Peyer's patch (tissue), 4 donors: ENCODE results near the gene KRT17.

ENCODE experiments used
- POLR2A ChIP-seq, 2 donors: fragments of 450-650 bp; IDR thresholded peaks; one replicate each; pipeline ENCODE4 v1.5.1; 2017; ENCODE audit warnings: antibody characterized with exemption in 2 of 2, mild to moderate bottlenecking in 2 of 2, moderate library complexity in 2 of 2
- TF ChIP-seq, protein P1 (sequence below), 6 experiments: fragments of 450-650 bp in 4 of 6; fragments of 200-600 bp in 2 of 6; sonication (generic) in 1 of 6; IDR thresholded peaks; one replicate each; pipeline ENCODE4 v1.5.1; 2017 to 2019; ENCODE audit warnings: antibody characterized with exemption in 6 of 6, mild to moderate bottlenecking in 3 of 6, moderate library complexity in 1 of 6

GRCh38 chr17:41639492-41640473 is 15.4 kb upstream of the KRT17 start:
- TF ChIP-seq, protein P1, sequence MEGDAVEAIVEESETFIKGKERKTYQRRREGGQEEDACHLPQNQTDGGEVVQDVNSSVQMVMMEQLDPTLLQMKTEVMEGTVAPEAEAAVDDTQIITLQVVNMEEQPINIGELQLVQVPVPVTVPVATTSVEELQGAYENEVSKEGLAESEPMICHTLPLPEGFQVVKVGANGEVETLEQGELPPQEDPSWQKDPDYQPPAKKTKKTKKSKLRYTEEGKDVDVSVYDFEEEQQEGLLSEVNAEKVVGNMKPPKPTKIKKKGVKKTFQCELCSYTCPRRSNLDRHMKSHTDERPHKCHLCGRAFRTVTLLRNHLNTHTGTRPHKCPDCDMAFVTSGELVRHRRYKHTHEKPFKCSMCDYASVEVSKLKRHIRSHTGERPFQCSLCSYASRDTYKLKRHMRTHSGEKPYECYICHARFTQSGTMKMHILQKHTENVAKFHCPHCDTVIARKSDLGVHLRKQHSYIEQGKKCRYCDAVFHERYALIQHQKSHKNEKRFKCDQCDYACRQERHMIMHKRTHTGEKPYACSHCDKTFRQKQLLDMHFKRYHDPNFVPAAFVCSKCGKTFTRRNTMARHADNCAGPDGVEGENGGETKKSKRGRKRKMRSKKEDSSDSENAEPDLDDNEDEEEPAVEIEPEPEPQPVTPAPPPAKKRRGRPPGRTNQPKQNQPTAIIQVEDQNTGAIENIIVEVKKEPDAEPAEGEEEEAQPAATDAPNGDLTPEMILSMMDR (IDR thresholded peaks at IDR 0.05): no peak
- TF ChIP-seq POLR2A (IDR thresholded peaks at IDR 0.05): no peak
